GM23338 (cell line): Measurements from ENCODE around the gene LCTL. TPM values are rescaled to one million over a fixed set of nuclear protein-coding genes. Genes with fewer than 3 reads are reported as not detected.

Experiments used
- ATAC-seq: fragments of 200-7000 bp; cut with Tn5 transposase; 3 replicates; pipeline ENCODE4 v1.9.1; 2020
- DNase-seq: peaks from one replicate; pipeline ENCODE4 v3.0.0-alpha.2; 2015; ENCODE audit warnings: low spot score
- H2AFZ ChIP-seq: fragments of 200-600 bp; sonication (generic); 2 replicates; pipeline ENCODE4 v1.8.0; 2016; ENCODE audit warnings: antibody characterized with exemption, mild to moderate bottlenecking, moderate library complexity
- H3F3A ChIP-seq: fragments of 200-600 bp; sonication (generic); replicated peaks from 2 replicates; pipeline ENCODE4 v1.8.0; 2017; ENCODE audit warnings: antibody characterized with exemption, mixed run types, low read depth
- H3K27ac ChIP-seq: fragments of 200-600 bp; sonication (generic); 2 replicates; pipeline ENCODE4 v1.6.1; 2016; ENCODE audit warnings: low read depth
- H3K27me3 ChIP-seq: fragments of 200-600 bp; sonication (generic); 2 replicates; pipeline ENCODE4 v1.8.0; 2016; ENCODE audit warnings: mild to moderate bottlenecking, mixed run types, moderate library complexity; ENCODE audit not compliant: insufficient read depth
- H3K36me3 ChIP-seq: fragments of 200-600 bp; sonication (generic); 2 replicates; pipeline ENCODE4 v1.8.0; 2016; ENCODE audit warnings: mild to moderate bottlenecking; ENCODE audit not compliant: insufficient read depth
- H3K4me1 ChIP-seq: fragments of 200-600 bp; sonication (generic); 2 replicates; pipeline ENCODE4 v1.8.0; 2016; ENCODE audit warnings: mild to moderate bottlenecking, moderate library complexity; ENCODE audit not compliant: insufficient read depth
- H3K4me2 ChIP-seq: fragments of 200-600 bp; sonication (generic); 2 replicates; pipeline ENCODE4 v1.7.1; 2017; ENCODE audit warnings: mixed run types
- H3K4me3 ChIP-seq: fragments of 200-600 bp; sonication (generic); 2 replicates; pipeline ENCODE4 v1.6.1; 2016; ENCODE audit warnings: mixed run types
- H3K79me2 ChIP-seq: fragments of 200-600 bp; sonication (generic); replicated peaks from 2 replicates; pipeline ENCODE4 v1.8.0; 2017; ENCODE audit warnings: mild to moderate bottlenecking; ENCODE audit not compliant: insufficient read depth
- H3K9me2 ChIP-seq: fragments of 200-600 bp; sonication (generic); 2 replicates; pipeline ENCODE4 v1.8.0; 2017; ENCODE audit not compliant: insufficient read depth
- H4K20me1 ChIP-seq: fragments of 200-600 bp; sonication (generic); replicated peaks from 2 replicates; pipeline ENCODE4 v1.8.0; 2017; ENCODE audit warnings: mild to moderate bottlenecking; ENCODE audit not compliant: insufficient read depth
- H3K27ac Mint-ChIP-seq: 2 replicates; pipeline ENCODE4 v1.8.0; 2020; ENCODE audit warnings: inconsistent platforms, mild to moderate bottlenecking, moderate library complexity, mixed read lengths
- H3K27me3 Mint-ChIP-seq: 3 replicates; pipeline ENCODE4 v1.8.0; 2022; ENCODE audit warnings: low read depth, mild to moderate bottlenecking, moderate library complexity, mixed read lengths, inconsistent platforms; ENCODE audit not compliant: insufficient read depth, poor library complexity
- H3K36me3 Mint-ChIP-seq: 3 replicates; pipeline ENCODE4 v1.8.0; 2021; ENCODE audit warnings: low read depth, mild to moderate bottlenecking, inconsistent platforms, moderate library complexity, mixed read lengths
- H3K4me1 Mint-ChIP-seq: 3 replicates; pipeline ENCODE4 v1.8.0; 2020; ENCODE audit warnings: mild to moderate bottlenecking, inconsistent platforms, mixed read lengths
- H3K4me3 Mint-ChIP-seq: 3 replicates; pipeline ENCODE4 v1.8.0; 2021; ENCODE audit warnings: moderate library complexity, mild to moderate bottlenecking, inconsistent platforms, mixed read lengths
- H3K9me3 Mint-ChIP-seq: 3 replicates; pipeline ENCODE4 v1.8.0; 2020; ENCODE audit warnings: moderate library complexity, mild to moderate bottlenecking, inconsistent platforms, mixed read lengths
- CREB1 ChIP-seq: fragments of 250-450 bp; sonication (Bioruptor Pico); IDR thresholded peaks from 2 replicates; pipeline ENCODE4 v1.5.0; 2020; ENCODE audit warnings: low read depth, mild to moderate bottlenecking, moderate library complexity
- NANOG ChIP-seq: IDR thresholded peaks from 2 replicates; pipeline ENCODE4 v1.6.1; 2016; ENCODE audit warnings: antibody characterized with exemption, borderline replicate concordance
- REST ChIP-seq: IDR thresholded peaks from one replicate; pipeline ENCODE4 v1.6.1; 2018; ENCODE audit warnings: antibody characterized with exemption; ENCODE audit not compliant: unreplicated experiment
- STAT1 ChIP-seq: IDR thresholded peaks from one replicate; pipeline ENCODE4 v1.6.1; 2016; ENCODE audit warnings: antibody characterized with exemption; ENCODE audit not compliant: unreplicated experiment
- ZNF114 ChIP-seq: fragments of 250-450 bp; sonication (Bioruptor Pico); IDR thresholded peaks from 2 replicates; pipeline ENCODE4 v1.5.0; 2020; ENCODE audit warnings: mild to moderate bottlenecking, moderate library complexity
- ZNF331 ChIP-seq: fragments of 250-450 bp; sonication (Bioruptor Pico); IDR thresholded peaks from 2 replicates; pipeline ENCODE4 v1.5.0; 2020; ENCODE audit warnings: low read depth, mild to moderate bottlenecking, moderate library complexity
- polyA plus RNA-seq: library from polyadenylated mRNA; unstranded; fragments of >200 nt; fragmentation: Nextera tagmentation; extraction: Ambion mirVana; gene quantifications from 2 replicates; pipeline ENCODE4 v1.2.1, GENCODE V29; 2016
- total RNA-seq: library from RNA; depleted of rRNA; stranded (reverse); fragments of >200 nt; shearing (Covaris generic); gene quantifications from 2 replicates; pipeline ENCODE4 v1.2.3, GENCODE V29; 2014
- TF ChIP-seq, protein P1 (sequence below), 2 experiments: fragments of 200-600 bp in 1 of 2; sonication (generic) in 1 of 2; conservative IDR thresholded peaks; 2 replicates each; pipeline versions ENCODE4 v1.5.1 to v1.6.1; 2016 to 2017; ENCODE audit warnings: antibody characterized with exemption in 2 of 2, low read depth in 2 of 2, mild to moderate bottlenecking in 2 of 2, moderate library complexity in 1 of 2
- TF ChIP-seq, protein P2 (sequence below): fragments of 250-450 bp; sonication (Bioruptor Pico); IDR thresholded peaks from 2 replicates; pipeline ENCODE4 v1.5.0; 2020; ENCODE audit warnings: mild to moderate bottlenecking, moderate library complexity
- TF ChIP-seq, protein P3 (sequence below): IDR thresholded peaks from 2 replicates; pipeline ENCODE4 v1.6.1; 2016; ENCODE audit warnings: antibody characterized with exemption

Gene LCTL
- total and polyA plus RNA-seq, 2 experiments from 2014 or later: 2.3 to 5.6 TPM

DNA sequence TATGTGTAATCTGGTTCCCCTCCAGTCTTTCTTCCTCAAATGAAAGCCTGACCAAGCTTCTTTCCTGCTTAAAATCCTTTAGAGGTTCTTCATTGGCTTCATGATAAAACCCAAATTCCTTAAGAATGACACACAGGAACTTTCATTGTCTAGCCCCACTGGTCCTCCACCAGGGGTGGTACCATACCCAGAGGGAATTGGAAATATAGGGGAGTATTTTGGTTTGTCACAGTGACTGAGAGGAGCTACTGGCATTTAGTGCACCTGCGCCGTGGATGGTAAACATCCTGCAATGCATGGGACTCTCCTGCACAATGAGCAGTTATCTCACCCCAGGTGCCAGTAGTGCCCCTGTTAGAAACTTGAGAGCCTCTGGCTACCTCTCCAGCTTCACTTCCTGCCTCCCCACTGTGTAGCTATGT is 49.9 kb downstream of the LCTL start:
- Histone ChIP-seq H3K4me3 (no peak overlapping the region), H3K4me2 (no peak overlapping the region), H3K27ac (0 out of 2 replicates have a peak overlapping the region, but pooled peaks have one; percentile 63), H3K9me2 (no peaks in the 10 kb centered on the region), H2AFZ (no peak overlapping the region), H3F3A (no peaks in the 10 kb centered on the region), H3K36me3 (peaks cover 32% of the 10 kb centered on the region), H3K79me2 (no peaks in the 10 kb centered on the region), H4K20me1 (peaks cover 5% of the 10 kb centered on the region; the same call in 1 of the 2 replicates), H3K27me3 (no peaks in the 10 kb centered on the region), H3K4me1 (no peaks in the 10 kb centered on the region)
- H3K27me3 Mint-ChIP-seq: no peaks in the 10 kb centered on the region
- H3K4me3 Mint-ChIP-seq: no peak overlapping the region
- DNase-seq (no peak), ATAC-seq (no peak; the same call in 2 of the 3 replicates)
- H3K9me3 Mint-ChIP-seq: no peaks in the 10 kb centered on the region
- peaks cover 8% of the 10 kb centered on the region; the same call in 2 of the 3 replicates for H3K4me1 Mint-ChIP-seq
- peaks cover 46% of the 10 kb centered on the region for H3K36me3 Mint-ChIP-seq
- peak overlapping the region; percentile 58 for H3K27ac Mint-ChIP-seq
- TF ChIP-seq ZNF114 (no peak), ZNF331 (CRISPR knock-in tag) (no peak), STAT1 (no peak)

DNA sequence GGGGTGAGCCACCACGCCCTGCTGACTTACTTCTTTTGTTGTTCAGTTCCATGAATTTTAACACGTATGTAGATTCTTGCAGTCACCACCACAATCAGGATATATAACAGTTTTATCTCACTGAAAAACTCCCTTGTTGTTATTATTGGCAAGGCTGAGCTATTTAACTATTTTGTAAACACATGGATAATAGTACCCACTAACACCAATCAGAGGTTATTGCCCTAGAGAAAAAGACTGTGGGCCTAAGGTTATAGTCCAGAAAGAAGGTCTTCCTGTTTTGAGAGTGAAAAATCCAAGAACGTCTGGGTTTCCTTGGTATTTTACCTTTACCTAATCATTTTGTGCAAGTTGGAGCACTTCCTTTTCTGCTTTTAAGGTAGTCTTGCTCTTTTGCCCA is 51.2 kb downstream of the LCTL start:
- H3K9me3 Mint-ChIP-seq: no peaks in the 10 kb centered on the region
- no peaks in the 10 kb centered on the region for H3K27me3 ChIP-seq
- H3K36me3 Mint-ChIP-seq: peaks cover 49% of the 10 kb centered on the region
- no peaks in the 10 kb centered on the region for H3K79me2 ChIP-seq
- no peak for DNase-seq
- H3K4me1 ChIP-seq: no peaks in the 10 kb centered on the region
- no peak overlapping the region for H3K4me3 Mint-ChIP-seq
- H3K36me3 ChIP-seq: peaks cover 22% of the 10 kb centered on the region
- no peak overlapping the region for H2AFZ ChIP-seq
- H3K27me3 Mint-ChIP-seq: no peaks in the 10 kb centered on the region
- H3K4me2 ChIP-seq: no peak overlapping the region
- no peak overlapping the region for H3K27ac ChIP-seq
- peak overlapping the region; percentile 6; the same call in 1 of the 2 replicates for H3K27ac Mint-ChIP-seq
- peaks cover 8% of the 10 kb centered on the region; the same call in 2 of the 3 replicates for H3K4me1 Mint-ChIP-seq
- no peak overlapping the region for H3K4me3 ChIP-seq
- ATAC-seq: no peak
- H3K9me2 ChIP-seq: no peaks in the 10 kb centered on the region
- H4K20me1 ChIP-seq: peaks cover 5% of the 10 kb centered on the region; the same call in 1 of the 2 replicates
- H3F3A ChIP-seq: no peaks in the 10 kb centered on the region
- no peak for TF ChIP-seq CREB1 (CRISPR knock-in tag)
- TF ChIP-seq, protein P1, sequence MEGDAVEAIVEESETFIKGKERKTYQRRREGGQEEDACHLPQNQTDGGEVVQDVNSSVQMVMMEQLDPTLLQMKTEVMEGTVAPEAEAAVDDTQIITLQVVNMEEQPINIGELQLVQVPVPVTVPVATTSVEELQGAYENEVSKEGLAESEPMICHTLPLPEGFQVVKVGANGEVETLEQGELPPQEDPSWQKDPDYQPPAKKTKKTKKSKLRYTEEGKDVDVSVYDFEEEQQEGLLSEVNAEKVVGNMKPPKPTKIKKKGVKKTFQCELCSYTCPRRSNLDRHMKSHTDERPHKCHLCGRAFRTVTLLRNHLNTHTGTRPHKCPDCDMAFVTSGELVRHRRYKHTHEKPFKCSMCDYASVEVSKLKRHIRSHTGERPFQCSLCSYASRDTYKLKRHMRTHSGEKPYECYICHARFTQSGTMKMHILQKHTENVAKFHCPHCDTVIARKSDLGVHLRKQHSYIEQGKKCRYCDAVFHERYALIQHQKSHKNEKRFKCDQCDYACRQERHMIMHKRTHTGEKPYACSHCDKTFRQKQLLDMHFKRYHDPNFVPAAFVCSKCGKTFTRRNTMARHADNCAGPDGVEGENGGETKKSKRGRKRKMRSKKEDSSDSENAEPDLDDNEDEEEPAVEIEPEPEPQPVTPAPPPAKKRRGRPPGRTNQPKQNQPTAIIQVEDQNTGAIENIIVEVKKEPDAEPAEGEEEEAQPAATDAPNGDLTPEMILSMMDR (conservative IDR thresholded peaks at IDR 0.05; ENCODE audit: low read depth in 2 of 2): no peak
- TF ChIP-seq STAT1: no peak
- TF ChIP-seq REST: no peak
- TF ChIP-seq, protein P2, sequence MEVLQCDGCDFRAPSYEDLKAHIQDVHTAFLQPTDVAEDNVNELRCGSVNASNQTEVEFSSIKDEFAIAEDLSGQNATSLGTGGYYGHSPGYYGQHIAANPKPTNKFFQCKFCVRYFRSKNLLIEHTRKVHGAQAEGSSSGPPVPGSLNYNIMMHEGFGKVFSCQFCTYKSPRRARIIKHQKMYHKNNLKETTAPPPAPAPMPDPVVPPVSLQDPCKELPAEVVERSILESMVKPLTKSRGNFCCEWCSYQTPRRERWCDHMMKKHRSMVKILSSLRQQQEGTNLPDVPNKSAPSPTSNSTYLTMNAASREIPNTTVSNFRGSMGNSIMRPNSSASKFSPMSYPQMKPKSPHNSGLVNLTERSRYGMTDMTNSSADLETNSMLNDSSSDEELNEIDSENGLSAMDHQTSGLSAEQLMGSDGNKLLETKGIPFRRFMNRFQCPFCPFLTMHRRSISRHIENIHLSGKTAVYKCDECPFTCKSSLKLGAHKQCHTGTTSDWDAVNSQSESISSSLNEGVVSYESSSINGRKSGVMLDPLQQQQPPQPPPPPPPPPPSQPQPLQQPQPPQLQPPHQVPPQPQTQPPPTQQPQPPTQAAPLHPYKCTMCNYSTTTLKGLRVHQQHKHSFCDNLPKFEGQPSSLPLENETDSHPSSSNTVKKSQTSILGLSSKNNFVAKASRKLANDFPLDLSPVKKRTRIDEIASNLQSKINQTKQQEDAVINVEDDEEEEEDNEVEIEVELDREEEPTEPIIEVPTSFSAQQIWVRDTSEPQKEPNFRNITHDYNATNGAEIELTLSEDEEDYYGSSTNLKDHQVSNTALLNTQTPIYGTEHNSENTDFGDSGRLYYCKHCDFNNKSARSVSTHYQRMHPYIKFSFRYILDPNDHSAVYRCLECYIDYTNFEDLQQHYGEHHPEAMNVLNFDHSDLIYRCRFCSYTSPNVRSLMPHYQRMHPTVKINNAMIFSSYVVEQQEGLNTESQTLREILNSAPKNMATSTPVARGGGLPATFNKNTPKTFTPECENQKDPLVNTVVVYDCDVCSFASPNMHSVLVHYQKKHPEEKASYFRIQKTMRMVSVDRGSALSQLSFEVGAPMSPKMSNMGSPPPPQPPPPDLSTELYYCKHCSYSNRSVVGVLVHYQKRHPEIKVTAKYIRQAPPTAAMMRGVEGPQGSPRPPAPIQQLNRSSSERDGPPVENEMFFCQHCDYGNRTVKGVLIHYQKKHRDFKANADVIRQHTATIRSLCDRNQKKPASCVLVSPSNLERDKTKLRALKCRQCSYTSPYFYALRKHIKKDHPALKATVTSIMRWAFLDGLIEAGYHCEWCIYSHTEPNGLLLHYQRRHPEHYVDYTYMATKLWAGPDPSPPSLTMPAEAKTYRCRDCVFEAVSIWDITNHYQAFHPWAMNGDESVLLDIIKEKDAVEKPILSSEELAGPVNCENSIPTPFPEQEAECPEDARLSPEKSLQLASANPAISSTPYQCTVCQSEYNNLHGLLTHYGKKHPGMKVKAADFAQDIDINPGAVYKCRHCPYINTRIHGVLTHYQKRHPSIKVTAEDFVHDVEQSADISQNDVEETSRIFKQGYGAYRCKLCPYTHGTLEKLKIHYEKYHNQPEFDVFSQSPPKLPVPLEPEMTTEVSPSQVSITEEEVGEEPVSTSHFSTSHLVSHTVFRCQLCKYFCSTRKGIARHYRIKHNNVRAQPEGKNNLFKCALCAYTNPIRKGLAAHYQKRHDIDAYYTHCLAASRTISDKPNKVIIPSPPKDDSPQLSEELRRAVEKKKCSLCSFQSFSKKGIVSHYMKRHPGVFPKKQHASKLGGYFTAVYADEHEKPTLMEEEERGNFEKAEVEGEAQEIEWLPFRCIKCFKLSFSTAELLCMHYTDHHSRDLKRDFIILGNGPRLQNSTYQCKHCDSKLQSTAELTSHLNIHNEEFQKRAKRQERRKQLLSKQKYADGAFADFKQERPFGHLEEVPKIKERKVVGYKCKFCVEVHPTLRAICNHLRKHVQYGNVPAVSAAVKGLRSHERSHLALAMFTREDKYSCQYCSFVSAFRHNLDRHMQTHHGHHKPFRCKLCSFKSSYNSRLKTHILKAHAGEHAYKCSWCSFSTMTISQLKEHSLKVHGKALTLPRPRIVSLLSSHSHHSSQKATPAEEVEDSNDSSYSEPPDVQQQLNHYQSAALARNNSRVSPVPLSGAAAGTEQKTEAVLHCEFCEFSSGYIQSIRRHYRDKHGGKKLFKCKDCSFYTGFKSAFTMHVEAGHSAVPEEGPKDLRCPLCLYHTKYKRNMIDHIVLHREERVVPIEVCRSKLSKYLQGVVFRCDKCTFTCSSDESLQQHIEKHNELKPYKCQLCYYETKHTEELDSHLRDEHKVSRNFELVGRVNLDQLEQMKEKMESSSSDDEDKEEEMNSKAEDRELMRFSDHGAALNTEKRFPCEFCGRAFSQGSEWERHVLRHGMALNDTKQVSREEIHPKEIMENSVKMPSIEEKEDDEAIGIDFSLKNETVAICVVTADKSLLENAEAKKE (CRISPR knock-in tag): no peak
- no peak for TF ChIP-seq ZNF331 (CRISPR knock-in tag)
- TF ChIP-seq, protein P3, sequence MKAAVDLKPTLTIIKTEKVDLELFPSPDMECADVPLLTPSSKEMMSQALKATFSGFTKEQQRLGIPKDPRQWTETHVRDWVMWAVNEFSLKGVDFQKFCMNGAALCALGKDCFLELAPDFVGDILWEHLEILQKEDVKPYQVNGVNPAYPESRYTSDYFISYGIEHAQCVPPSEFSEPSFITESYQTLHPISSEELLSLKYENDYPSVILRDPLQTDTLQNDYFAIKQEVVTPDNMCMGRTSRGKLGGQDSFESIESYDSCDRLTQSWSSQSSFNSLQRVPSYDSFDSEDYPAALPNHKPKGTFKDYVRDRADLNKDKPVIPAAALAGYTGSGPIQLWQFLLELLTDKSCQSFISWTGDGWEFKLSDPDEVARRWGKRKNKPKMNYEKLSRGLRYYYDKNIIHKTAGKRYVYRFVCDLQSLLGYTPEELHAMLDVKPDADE: no peak
- TF ChIP-seq NANOG: no peak
